H1 (cell line): ENCODE data around the gene CMTM5. TPM values are rescaled to one million over a fixed set of nuclear protein-coding genes. Genes with fewer than 3 reads are reported as not detected.

ENCODE experiments used
- CTCF ChIP-seq, 3 experiments: IDR thresholded peaks; 1 replicate in 2 of 3; 2 replicates in 1 of 3; pipeline versions ENCODE4 v1.5.1 to v1.6.1; 2011; ENCODE audit warnings: low read length in 3 of 3, mild to moderate bottlenecking in 3 of 3, inconsistent platforms in 2 of 3, low read depth in 1 of 3, moderate library complexity in 1 of 3; ENCODE audit not compliant: insufficient read depth in 1 of 3; ENCODE audit errors: control extremely low read depth in 1 of 3
- polyA plus RNA-seq, 7 experiments: library from polyadenylated mRNA; depleted of rRNA in 3 of 7; stranded (reverse) in 5 of 7; unstranded in 2 of 7; fragments of >200 nt in 5 of 7; fragments of 200-250 nt in 2 of 7; gene quantifications; 1 replicate in 5 of 7; 2 replicates in 1 of 7; 4 replicates in 1 of 7; pipeline versions ENCODE4 v1.2.1 to v1.2.3, GENCODE V29; 2011 to 2013; ENCODE audit warnings: missing spikeins in 2 of 7, mixed read lengths in 2 of 7
- total RNA-seq: library from RNA; stranded (reverse); fragmentation: NEBNext Ultra II Directional; extraction: Animal tissue kit (Norgen Biotek cat#: 25700); gene quantifications from 2 replicates; pipeline ENCODE4 v1.2.1, GENCODE V29; 2021

The CMTM5 gene
- total and polyA plus RNA-seq, 2 of the 8 experiments (the other 6 are each of a cell fraction or from before 2014, with no cell fraction given): 2.1 TPM; not detected in 1

DNA sequence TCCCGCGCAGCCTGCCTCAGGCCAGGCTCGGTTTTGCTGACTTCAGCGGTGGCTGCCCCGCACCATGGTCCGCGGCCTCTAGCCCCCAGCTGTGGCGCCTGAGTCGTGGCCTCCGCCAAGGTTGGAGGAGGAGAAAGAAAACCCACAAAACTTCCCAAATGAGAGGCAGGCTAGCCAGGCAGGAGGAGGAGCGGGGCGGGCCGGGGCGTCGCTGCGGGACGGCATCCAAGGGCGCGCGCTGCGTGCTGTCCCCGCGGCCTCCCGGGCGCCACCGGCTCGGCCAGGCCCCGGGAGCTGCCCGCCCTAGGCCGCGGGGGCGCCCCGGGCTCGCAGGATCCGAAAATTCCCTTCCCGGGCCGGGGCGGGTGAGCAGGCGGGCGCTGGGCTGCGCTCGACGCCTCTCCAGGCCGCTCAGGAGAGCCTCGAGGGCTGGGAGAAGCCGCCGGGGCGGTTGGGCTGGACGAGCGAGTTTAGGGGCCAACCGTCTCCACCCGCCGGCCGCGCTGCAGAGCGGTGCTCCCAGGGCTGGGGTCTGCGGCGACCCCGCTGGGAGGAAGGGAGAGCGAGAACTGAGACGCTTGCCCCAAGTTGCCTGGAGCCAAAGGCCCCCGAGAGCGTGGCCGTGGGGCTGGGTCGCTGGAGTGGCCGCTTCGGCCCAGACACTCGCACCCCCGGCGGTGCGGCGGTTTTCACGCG lies 11.7 kb upstream of the CMTM5 start, which contains the start of gene EFS (continued):
- TF ChIP-seq CTCF (IDR thresholded peaks at IDR 0.05; ENCODE audit: control extremely low read depth in 1 of 3, insufficient read depth in 1 of 3, low read depth in 1 of 3, low read length in 3 of 3): no peak
